Measurements from ENCODE around the gene EXD3. TPM values are rescaled to one million over a fixed set of nuclear protein-coding genes. Genes with fewer than 3 reads are reported as not detected.

EXD3 gene
- total and polyA plus RNA-seq, 2 of the 4 experiments (the other 2 are of a cell fraction): 1.1 to 7.4 TPM

DNA sequence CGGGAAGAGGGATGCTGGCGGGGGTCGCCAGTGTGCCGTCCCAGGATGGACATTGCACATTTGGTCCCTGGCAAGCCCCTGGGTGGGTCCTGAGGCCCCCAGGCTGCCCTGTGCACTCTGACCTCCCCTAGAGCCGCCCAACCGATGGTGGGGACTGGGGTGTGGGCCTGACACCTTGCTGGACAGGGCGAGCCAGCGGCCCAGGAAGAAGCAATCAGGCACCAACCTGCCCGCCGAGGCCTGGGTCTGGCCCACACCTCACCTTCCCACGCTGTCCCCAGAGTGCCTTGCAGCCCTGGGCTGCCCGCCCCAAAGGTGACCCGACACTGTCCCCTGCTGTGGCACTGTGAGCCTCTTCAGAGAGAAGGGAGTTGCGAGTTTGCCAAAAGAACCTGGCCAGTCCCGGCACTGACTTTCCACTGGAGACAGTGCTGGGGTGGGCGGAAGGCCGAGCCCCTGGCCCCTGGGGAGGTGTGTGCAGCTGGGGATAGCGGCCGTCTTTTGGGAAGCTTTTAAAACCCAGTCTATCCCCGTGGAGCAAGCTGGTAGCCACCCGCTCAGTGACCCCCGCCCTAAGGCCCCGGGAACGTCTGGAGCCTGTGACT is 108.9 kb downstream of the EXD3 start:
- Histone ChIP-seq H4K8ac (ENCODE audit: low read depth in 2 of 2, low read length in 2 of 2) (no peak overlapping the region), H3K23ac (ENCODE audit: low read depth, low read length) (no peak overlapping the region), H2AK9ac (replicated peaks; ENCODE audit: low read depth, low read length, poor library complexity) (no peak overlapping the region), H3K36me3 (ENCODE audit: control insufficient read depth, insufficient read depth, low read length) (no peaks in the 10 kb centered on the region), H3K4me3 (ENCODE audit: insufficient read depth, low read depth, low read length) (no peak overlapping the region), H2BK15ac (ENCODE audit: low read depth, low read length) (no peak overlapping the region), H3K14ac (replicated peaks; ENCODE audit: low read depth, low read length) (no peak overlapping the region), H4K20me1 (ENCODE audit: insufficient read depth, low read length) (no peaks in the 10 kb centered on the region), H4K91ac (ENCODE audit: insufficient read depth, low read depth, low read length) (no peak overlapping the region), H3K79me1 (ENCODE audit: low read depth in 1 of 2, low read length in 2 of 2) (no peaks in the 10 kb centered on the region), H2BK120ac (ENCODE audit: low read depth, low read length) (no peak overlapping the region), H3K4me1 (ENCODE audit: control insufficient read depth, insufficient read depth, low read length) (0 out of 2 replicates have a peak, but pooled peaks cover 2% of the 10 kb centered on the region), H3K9me3 (ENCODE audit: control insufficient read depth, insufficient read depth, low read length) (no peaks in the 10 kb centered on the region), H3K18ac (ENCODE audit: low read depth, low read length) (no peak overlapping the region), H3K9me1 (ENCODE audit: insufficient read depth, low read length) (no peaks in the 10 kb centered on the region), H3K9ac (ENCODE audit: low read depth, low read length) (no peak overlapping the region), H4K5ac (ENCODE audit: low read depth, low read length) (no peak overlapping the region), H3K4ac (ENCODE audit: low read depth, low read length) (no peak overlapping the region), H2BK5ac (ENCODE audit: low read depth, low read length, poor library complexity, severe bottlenecking) (no peak overlapping the region), H2AFZ (replicated peaks; ENCODE audit: low read length, poor library complexity) (no peak overlapping the region), H3K27ac (ENCODE audit: insufficient read depth, low read length) (no peak overlapping the region), H3K4me2 (ENCODE audit: low read depth, low read length) (no peak overlapping the region), H2BK20ac (ENCODE audit: low read depth, low read length) (no peak overlapping the region), H3K56ac (ENCODE audit: extremely low read depth, insufficient read depth, low read length) (no peak overlapping the region), H3K27me3 (ENCODE audit: control insufficient read depth, insufficient read depth, low read length) (no peaks in the 10 kb centered on the region; the same call in 1 of the 2 replicates), H2AK5ac (ENCODE audit: low read depth, low read length) (no peak overlapping the region)
- dilution Hi-C loops (cut with HindIII; ENCODE audit: low sequenced_read_pairs, unreplicated experiment): no loop called here
- TF ChIP-seq RAD21 (IDR thresholded peaks at IDR 0.05; ENCODE audit: low read length): no peak
- TF ChIP-seq MXI1 (IDR thresholded peaks at IDR 0.05; ENCODE audit: borderline replicate concordance, low read depth, low read length): no peak
- no peak for TF ChIP-seq CEBPB (IDR thresholded peaks at IDR 0.05; ENCODE audit: low read depth, low read length)
- no peak for TF ChIP-seq RFX5 (IDR thresholded peaks at IDR 0.05; ENCODE audit: low read depth, low read length)
- TF ChIP-seq ELK1 (IDR thresholded peaks at IDR 0.05; ENCODE audit: borderline replicate concordance, low read depth, low read length): no peak
- no peak for TF ChIP-seq SMC3 (IDR thresholded peaks at IDR 0.05; ENCODE audit: low read depth, low read length)
- TF ChIP-seq BHLHE40 (IDR thresholded peaks at IDR 0.05; ENCODE audit: low read depth, low read length): no peak
- TF ChIP-seq, protein P1, sequence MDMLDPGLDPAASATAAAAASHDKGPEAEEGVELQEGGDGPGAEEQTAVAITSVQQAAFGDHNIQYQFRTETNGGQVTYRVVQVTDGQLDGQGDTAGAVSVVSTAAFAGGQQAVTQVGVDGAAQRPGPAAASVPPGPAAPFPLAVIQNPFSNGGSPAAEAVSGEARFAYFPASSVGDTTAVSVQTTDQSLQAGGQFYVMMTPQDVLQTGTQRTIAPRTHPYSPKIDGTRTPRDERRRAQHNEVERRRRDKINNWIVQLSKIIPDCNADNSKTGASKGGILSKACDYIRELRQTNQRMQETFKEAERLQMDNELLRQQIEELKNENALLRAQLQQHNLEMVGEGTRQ (IDR thresholded peaks at IDR 0.05; ENCODE audit: low read depth, low read length): no peak
- TF ChIP-seq CHD1 (IDR thresholded peaks at IDR 0.05; ENCODE audit: low read depth, low read length): no peak
- no peak for TF ChIP-seq POLR2A (IDR thresholded peaks at IDR 0.05; ENCODE audit: low read depth, low read length)
- no peak for ATAC-seq (ENCODE audit: low read depth)
- BruUV-seq (replicated peaks): no TSS peak
- in situ Hi-C loops (cut with MboI; ENCODE audit: low sequenced_read_pairs): no loop called here
- WGBS, 2 experiments (ENCODE audit: extremely low coverage in 2 of 2, insufficient read length in 1 of 2): 85% methylated on average over 9 of the region's 24 CpGs; no CpG with 5 or more reads in 1 of the 2 experiments
- ChIA-PET POLR2A (ENCODE audit: unreplicated experiment) (no interaction called here), CTCF (no interaction called here)
- intact Hi-C loops (cut with micrococcal nuclease): no loop called here
- no peak for DNase-seq

Data from IMR-90 (cell line).